ENCODE measurements around the gene TGFBR2.
"Not testable (repeated sequence)": the region's sequence is repeated elsewhere in the genome, so short reads cannot be mapped to it uniquely, and the experiment has no call there.

The TGFBR2 gene

GRCh38 chr3:30620402-30621360 is 14.3 kb downstream of the TGFBR2 start:
- DNase-seq, result no peak

DNA sequence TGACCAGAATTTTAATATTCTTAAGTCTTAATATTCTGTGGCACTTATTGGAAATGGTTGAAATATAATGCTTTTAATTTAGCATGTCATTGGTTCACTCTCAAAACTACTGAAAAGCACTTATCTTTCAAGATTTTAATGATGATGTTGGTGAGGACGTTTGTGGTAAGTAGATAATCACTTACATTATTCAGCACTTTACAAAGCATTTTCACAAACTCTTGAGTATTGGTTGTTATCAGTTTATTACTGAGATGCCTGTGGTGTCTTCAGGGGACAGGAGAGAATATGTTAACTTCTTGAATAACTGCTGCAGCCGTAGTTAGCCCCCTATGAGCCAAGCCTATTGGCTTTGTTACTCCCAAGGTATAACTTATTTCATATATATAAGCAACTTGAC is 15.2 kb downstream of the TGFBR2 start:
- DNase-seq, result no peak

GRCh38 chr3:30622047-30622545 is 15.7 kb downstream of the TGFBR2 start:
- no peak for DNase-seq

- DNase-seq, result no peak
Observed at GRCh38 chr3:30622790-30623189, 16.4 kb downstream of the TGFBR2 start.

- no peak for DNase-seq
Observed at GRCh38 chr3:30623351-30623750, 16.9 kb downstream of the TGFBR2 start.

DNA sequence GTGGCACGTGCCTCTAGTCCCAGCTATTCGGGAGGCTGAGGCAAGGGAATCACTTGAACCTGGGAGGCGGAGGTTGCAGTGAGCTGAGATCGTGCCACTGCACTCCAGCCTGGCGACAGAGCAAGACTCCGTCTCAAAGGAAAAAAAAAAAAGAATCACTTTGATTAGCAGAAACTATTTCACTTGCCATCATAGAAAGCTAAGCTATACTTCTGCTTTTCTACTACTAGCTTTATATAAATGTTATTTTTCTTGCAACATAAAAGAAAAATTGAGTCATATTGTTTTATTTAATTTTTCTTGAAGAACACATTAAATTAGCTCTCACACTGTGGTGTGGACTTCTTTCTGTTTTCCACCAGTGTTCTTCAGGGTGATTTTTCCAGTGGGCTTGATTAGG is 18.1 kb downstream of the TGFBR2 start:
- not testable (repeated sequence) for DNase-seq

DNA sequence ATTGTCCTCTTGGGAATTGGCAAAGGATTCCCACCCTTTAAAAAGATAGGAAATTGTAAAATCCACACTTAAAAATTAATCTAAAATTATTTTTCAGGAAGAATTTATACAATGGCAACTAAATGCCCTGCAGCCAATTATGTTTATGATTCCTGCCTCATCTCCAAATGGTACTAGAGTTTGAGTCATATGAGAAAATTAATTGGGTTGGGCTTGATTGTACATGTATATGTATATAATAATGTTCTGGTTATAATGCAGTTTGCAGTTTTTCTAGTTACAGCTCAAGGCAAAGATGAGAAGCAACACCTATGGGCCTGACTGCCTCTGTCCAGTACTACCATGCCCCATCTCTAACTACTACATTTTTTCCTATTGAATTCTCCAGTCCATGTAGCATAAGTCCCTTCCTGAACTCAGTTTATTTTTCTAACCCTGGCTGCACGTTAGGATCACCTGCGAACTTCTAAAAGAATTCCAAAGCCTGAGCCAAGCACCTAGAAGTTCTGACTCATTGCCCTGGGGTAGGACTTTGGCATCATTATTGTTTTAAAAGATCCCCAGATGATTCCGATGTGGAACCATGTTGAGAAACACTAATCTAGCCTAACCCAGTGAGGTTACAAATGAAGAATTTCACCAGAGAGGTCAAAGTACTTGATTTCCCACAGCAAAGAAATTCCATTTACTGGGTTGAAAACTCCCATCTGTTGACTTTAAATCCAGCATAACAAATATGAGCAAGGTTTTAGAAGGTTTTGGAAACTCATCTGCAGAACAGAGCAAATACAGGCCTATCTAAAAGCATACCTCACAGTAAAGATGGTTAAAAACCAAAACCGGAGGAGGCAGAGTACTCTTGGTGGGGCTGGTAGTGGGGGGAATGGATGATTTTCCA is 19.4 kb downstream of the TGFBR2 start:
- DNase-seq, result no peak

GRCh38 chr3:30626443-30627180 is 20.2 kb downstream of the TGFBR2 start:
- no peak for DNase-seq

- no peak for DNase-seq
Observed at GRCh38 chr3:30628205-30628900, 22.0 kb downstream of the TGFBR2 start.

DNA sequence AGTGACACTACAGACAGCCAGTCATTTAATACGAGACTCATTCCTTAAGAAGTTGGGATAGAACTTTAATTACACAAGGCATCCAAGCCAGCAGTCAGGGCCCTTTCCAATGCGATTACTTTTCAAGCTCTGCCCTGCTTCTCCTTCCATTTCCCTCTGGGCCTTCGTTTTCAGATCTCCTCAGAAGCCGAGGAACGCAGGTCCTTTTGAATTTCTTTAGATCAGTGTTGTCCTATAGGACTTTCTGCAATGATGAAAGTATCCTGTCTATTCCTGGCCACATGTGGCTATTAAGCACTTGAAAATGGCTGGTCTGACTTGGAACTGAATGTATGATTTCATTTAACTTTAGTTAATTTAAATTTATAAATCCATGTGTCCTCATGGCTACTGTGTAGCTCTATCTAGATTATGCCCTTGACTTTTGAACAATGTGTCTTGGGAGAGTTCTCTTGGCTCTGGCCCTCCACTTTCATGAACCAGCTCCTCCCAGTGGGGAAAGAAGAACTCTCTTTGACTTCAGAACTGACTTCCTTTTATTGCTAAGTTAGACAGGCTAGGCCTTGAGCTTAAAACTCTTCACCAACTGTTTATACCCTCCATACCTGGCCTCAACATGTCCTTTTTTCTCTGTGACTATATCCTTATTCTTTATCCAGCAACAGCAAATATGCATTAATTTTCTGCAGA is 22.6 kb downstream of the TGFBR2 start:
- peak; percentile 50 for DNase-seq

DNA sequence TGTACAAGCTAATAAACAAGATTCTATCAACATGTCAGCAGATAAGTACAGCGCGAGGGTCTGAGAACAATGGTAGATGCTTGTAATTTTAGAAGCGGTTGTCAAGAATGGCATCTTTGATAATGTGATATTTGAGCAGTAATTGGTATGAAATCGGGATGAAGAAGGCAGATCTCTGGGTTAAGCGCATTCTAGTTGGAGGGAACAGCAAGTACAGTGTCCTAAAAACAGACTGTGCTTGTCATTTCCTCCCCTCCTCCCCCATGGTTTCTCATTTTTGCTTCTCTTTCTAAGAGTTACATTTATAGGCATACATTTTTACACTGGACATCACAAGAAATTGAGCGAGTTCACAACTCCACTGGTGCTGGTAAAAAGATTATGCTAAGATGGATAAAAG is 23.3 kb downstream of the TGFBR2 start:
- no peak for DNase-seq

- no peak for DNase-seq
Observed at GRCh38 chr3:30630238-30631030, 24.0 kb downstream of the TGFBR2 start.

GRCh38 chr3:30631243-30631904 is 25.0 kb downstream of the TGFBR2 start:
- peak; percentile 62 for DNase-seq

- no peak for DNase-seq
Observed at GRCh38 chr3:30632065-30632464, 25.7 kb downstream of the TGFBR2 start.

- DNase-seq, result no peak
Observed at GRCh38 chr3:30632521-30632920, 26.1 kb downstream of the TGFBR2 start.

- DNase-seq, result no peak
Observed at GRCh38 chr3:30633718-30634117, 27.3 kb downstream of the TGFBR2 start.

GRCh38 chr3:30634761-30635735 is 28.6 kb downstream of the TGFBR2 start:
- DNase-seq, result no peak

GRCh38 chr3:30637310-30638219 is 31.2 kb downstream of the TGFBR2 start:
- no peak for DNase-seq
